Tongue (tissue), 2 donors: Measurements from ENCODE around the gene TOX2. TPM values are rescaled to one million over a fixed set of nuclear protein-coding genes. Genes with fewer than 3 reads are reported as not detected.

Experiments used
- DNase-seq: peaks from one replicate; pipeline ENCODE4 v3.0.0-alpha.2; 2015
- total RNA-seq: library from RNA; depleted of rRNA; stranded (reverse); fragments of >200 nt; gene quantifications from one replicate; pipeline ENCODE4 v1.2.3, GENCODE V29; 2014

The TOX2 gene
- total RNA-seq, 1 donor from 2014 or later: 0.51 TPM

DNA sequence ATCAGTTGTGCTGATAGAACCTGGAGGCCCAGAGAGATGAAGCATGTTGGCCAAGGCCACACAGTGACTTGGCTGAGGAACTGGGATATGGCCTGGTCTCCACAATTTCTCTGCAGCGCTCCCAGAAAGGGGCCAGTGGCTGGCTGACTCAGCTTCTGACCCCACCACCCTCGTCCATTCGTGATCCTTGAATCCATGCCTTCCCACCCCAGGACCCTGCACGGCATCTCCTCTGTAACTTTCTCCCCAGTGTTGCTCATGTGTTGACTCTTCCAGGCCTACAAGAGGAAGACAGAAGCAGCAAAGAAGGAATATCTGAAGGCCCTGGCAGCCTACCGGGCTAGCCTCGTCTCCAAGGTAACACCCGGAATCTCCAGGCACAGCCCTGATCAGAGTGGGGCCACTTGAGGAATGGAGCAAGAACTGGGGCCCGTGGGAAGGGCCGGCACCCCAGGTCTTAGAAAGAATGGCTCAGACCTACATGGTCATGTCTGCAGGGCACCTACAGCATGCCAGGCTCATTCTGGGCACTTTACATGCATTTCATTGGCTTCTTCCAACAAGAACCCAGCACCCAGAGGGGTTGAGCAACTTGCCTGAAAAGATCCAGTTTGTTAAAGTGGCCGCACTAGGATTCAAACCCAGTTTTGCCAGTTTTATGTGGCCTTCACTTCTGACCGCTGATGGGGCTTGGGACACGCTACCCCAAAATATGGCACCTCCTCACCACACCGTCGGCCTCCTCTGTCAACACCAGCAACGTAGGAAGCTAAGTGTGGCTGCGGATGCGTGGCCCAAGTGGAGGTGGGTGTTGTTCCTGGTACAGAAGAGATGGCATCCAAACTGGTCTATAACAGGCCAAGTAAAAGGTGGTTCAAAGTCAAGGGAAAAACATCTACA, 150.1 kb downstream of the TOX2 start:
- DNase-seq: no peak

DNA sequence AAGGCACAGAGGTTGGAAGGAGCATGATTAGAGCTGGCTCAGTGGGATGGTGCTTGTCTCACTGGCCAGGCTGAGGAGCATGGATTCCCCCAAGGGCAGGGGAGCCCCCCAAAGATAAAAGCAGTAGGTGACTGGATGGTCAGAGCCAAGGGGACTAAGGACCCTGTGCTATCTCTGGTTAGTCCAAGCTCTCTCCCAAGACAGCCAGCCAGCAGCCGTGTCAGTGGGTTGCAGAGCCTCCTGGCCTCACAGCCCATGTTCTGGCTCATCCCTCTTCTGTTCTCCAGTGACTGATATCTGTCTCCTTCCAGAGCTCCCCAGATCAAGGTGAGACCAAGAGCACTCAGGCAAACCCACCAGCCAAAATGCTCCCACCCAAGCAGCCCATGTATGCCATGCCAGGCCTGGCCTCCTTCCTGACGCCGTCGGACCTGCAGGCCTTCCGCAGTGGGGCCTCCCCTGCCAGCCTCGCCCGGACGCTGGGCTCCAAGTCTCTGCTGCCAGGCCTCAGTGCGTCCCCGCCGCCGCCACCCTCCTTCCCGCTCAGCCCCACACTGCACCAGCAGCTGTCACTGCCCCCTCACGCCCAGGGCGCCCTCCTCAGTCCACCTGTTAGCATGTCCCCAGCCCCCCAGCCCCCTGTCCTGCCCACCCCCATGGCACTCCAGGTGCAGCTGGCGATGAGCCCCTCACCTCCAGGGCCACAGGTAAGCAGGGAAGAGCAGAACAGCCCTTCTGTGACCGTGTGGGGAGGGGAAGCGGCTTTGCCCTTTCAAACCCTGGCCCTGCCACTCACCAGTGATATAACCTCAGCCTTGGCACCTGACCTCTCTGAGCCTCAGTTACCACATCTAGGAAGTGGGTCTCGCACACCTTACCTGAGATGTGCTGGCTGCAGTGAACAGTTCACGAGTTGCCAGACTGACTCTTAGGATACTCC, 151.0 kb downstream of the TOX2 start:
- no peak for DNase-seq

DNA sequence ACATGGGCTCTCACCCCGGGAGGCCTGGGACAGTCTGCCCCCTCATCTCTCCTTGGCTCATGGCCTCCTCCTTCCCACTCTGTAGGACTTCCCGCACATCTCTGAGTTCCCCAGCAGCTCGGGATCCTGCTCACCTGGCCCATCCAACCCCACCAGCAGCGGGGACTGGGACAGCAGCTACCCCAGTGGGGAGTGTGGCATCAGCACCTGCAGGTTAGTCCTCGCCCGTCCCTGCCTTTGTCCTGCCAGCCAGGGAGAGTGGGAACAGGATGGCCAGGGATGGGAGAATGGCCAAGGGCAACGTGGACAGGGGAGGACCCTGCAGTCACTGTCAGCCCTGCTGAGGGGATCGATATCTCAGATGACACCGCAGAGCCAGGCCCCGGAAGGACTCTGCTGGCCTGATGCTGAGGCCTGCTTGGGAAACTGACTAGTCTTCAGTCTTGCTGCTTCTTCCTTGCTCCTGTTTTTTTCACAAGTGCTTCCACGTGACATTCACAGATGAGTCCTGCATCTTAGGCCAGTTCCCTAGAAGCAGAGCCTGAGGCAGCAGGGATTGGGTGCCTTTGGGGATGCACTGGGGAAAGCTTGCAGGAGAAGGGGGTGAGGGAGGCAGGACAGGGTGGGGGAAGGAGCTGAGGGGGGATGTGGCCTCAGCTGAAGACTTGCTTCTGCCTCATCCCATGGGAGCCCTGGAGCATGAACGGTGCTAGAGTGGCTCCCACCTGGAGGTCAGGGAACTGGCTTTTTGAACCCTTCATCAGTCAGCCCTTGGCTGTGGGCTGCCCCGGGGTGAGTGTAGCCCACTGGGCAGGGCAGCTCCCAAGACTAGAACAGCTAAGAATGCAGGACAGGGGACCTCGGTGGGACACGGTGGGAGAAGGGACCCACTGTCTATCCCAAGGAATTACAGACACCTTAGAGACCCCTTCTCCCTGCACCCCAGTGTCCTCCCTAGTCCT, 152.3 kb downstream of the TOX2 start:
- DNase-seq: no peak

DNA sequence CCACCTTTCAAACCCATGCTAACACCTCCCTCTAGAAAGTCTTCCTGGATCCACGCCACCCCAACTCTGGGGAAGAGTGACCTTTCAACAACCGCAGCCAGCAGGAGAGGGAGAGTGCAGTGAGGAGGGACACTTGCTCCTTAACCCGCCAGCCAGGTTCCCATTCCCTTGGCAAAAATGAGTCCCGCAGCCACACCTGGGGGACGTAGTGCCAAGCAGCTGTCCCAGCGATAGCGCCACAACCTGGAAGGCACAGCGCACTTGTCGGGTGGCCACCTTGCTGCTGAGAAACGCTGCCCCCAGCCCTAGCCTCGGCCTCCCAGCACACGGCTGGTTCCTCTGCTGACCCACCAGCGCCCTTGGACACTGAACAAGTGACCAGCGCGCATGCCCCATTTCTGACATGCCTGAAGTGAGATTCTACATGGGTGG, 153.0 kb downstream of the TOX2 start:
- no peak for DNase-seq

DNA sequence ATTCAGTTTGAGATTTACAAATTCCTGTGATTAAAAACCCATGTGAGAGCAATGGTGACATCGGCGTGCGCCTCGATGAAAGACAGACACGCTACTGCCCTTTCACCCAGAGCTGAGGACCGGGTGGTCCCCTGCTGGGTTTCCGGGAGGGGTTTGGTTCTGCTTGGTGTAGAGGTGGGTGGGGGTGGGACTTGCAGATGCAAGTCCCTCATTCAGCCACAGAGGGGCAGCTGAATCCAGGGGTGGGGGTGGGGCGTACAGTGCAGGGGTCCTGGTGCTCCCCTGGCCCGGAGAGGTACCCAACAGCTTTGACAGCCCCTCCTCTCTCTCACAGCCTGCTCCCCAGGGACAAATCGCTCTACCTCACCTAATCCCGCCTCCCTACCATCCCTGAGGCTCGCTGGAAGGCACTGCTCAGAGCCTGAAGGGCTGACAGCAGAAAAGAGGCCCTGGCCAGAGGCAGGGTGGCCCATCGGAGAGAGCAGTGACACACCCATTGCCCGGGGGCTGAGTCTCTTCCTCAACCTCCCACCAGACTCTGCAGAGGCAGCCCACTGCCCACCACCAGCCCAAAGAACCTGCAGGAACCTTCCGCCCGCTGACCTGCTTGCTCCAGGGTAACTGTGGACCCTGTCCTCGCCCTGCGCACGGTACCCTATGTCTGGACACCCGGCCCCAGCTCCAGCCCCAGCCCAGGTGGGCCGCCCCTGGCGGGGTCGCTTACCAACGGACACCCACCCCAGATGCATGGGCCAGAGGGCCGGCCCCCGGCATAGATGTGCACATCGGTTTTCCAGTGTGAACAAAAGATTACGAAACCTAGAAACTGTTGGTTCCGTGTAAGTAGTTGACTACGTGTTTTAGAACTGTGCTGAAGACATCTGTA, 153.9 kb downstream of the TOX2 start:
- DNase-seq: no peak

DNA sequence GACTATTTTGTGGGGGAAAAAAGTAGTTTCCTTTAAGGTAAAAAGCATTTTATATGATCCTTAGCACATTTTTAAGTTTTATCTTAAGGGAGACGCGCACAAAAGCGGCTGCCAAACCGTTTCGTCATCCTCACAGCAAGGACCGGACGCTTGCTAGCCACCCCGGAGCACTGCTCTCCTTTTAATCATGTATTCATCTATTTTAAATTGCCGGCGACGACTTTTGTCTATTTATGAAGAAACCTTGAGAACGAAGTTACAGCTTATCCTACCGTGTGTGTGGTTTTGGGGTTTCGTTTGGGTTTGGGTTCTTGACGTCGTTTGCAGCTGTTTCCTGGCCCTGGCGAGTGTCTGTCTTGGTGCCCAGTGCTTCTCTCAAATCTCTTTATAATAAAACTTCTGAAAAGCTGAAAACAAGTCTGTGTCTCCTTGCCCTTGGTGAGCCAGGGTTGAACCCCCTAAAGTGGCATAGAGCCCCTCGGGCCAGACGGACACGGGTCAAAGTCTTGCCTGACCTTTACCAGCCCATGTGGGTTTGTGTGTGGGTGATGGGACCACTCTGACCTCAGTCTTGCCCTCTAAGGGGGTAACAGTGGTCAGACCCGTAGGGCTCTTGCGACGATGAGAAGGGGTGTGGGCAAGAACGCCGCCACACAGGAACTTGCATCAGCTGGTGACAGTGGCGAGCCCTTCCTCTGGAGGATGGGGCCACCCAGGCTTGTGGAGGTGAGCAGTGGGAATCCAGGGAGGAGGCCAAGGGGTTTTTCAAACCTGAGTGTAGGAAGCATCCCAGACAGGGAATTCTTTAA, 154.8 kb downstream of the TOX2 start:
- no peak for DNase-seq

DNA sequence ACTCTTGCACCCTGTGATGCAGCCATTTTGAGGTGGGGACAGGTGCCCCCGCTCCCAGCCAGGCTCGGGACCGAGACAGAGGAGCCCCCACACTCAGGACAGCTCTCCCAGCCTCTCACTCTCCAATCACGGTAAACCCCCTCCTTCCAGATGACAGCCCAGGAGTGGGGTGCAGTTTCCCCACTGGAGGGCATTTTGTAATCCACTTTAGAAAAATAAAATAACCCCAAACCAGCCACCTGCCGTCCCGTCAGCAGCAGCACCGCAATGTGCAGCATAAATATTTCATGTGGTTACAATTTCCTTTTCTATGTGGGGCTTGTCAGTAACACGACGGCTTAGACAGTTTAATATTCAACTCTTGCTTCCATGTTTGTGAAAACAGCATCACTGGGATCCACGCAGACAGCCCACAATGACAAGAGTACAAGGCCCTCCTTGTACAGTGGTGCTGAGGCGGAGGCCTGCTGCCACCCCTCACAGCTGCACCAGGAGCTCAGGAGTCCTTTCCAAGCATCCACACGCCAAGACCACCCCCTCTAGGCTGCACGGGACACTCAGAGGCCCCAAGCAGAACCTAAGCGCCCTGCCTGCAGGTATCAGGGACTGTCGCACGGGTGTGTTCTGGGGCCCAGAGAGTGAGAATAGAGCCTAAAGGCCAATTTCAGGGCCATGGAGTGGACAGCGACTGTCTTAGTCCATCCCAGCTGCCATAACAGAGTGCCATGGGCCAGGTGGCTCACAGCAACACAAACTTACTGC, 155.7 kb downstream of the TOX2 start:
- DNase-seq: no peak

DNA sequence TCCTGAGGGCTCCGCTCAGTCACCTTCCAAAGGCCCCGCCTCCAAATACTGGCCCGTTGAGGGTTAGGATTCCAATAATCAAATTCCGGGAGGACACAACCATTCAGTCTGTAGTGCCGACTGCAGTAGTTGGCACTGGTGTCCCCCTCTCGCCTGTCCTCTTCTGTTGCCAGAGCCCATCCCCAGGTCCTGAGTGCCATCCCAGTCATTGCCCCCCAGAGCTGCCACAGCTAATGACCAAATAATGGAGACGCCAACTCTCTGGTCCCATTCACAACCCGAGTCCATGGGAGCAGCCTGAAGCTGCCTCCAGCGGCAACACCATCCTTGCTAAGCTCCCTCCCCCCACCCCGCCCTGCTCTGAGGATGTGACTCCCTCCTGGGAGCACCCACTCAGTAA, 156.4 kb downstream of the TOX2 start:
- DNase-seq: no peak

DNA sequence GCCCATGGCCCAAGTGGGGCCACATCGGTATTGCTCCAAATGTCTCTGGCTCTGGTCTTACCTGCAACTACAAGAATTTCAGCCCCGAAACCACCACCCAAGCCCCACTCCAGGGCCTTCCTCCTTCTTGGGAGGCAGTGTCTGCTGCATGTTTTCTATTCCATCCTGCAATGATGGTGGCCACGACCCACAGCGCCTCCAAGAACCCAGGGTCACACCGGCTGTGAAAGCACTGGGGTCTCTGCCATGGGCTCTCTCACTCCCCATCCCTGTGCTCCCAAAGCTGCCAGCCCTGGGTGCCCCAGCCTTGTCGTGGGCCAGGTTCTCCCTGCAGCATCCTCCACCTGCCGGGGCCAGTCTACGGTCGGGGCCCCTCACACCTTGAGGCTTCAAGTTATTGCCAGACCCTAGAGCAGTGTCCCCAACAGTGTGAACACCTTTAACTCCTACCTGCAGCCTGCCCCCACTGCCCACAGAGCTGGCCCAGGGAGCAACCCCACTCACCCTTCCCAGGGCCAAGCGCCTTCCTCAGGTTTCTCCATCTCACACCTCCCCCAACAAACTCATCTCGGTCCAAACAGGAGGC, 157.0 kb downstream of the TOX2 start:
- no peak for DNase-seq

DNA sequence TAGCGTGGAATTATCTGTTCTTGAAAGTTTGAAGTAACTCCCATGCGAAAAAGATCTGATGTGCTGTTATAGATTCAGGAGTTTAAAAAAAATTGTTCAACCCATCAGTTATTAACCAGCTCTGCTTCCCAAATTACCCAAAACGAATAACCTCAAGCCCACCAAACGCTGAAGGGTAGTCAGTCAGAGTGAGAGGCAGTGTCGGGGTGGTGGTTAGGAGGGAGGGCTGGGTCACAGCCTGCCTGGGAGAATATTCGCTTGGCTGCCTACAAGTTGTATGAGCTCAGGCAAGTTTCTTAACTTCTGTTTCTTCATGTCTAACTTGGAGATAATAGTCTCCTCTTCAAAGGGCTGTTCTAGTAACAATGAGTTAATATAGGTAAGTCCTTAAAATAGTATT, 157.7 kb downstream of the TOX2 start:
- no peak for DNase-seq

DNA sequence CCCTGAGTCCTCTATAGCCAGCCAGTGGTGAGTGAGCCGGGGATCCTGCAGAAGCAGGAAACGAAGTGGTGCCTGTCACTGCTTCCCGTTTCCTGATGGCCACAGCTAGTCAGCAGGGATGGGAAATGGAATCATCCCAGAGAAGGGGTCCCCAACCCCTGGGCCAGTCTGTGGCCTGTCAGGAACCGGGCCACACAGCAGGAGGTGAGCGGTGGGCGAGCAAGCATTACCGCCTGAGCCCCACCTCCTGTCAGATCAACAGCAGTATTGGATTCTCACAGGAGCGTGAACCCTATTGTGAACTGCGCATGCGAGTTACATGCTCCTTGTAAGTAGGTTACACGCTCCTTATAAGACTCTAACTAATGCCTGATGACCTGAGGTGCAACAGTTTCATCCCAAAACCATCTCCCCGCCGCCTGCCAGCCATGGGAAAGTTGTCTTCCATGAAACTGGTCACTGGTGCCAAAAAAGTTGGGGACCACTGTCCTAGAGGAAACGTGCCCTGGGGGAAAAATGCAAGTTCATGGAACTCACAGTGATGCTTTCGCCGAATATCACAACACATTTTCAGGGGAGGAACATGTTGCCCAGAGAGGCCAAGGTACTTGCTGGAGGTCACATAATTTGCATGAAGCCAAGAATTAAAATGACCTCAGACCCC, 158.5 kb downstream of the TOX2 start:
- no peak for DNase-seq

DNA sequence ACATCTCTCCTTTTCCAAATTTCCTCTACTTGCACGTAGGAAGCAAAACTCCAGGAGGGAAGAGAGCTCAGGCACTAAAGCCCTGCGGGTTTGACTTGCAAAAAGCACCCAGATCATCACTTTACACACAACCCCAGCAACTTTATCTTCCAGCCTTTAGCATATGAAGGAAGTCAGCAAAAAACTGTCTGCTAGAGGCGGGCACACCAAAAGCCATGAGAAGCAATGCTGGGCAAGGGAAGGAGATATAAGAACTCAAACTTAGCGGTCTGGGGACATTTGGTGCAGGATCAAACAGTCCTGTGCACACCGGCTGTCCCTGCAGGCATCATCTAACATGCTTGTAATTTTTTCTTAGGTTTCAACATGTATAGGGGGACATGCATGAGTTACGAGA, 159.0 kb downstream of the TOX2 start:
- no peak for DNase-seq

DNA sequence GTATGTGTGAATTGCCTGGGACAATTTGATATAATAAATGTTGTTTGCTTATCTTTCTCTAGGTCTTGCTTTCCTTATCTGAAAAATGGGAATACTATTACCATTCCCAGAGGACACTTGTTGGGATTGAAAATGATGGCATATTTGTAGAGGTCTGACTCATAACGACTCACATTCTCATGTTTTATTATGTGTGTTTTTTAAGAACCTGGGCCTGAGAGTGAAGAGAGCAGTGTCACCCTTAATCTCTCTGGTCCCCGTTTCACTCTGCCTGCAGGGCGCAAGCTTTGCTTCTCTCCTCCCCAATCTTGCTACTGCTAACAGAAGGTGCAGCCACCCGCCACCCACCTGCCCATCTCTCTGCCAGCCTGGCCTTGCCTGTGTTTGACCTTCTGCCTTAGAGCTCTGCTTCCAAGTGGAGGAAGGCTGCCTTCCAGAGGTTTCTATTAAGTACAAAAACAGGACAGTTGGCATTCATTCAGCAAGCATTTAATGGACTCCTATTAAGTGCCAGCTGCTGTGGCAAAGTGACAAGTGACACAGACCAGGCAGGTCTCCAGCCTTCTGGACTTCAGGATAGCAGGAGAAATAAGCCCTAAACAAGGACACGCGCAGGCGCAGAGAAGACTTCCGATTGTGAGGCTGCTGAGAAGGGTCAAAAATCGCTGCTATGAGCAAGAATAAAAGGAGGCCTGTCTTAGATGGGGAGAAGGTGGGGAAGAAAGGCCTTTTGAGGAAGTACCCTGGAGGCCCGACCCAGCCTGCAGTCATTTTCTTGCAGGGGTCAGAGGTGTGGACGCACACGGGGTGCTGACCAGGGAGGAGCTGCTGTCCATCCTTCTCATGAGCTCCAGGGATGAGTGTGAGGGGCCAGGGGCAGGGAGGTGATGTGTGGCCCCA, 159.8 kb downstream of the TOX2 start:
- peak; percentile 32 for DNase-seq

DNA sequence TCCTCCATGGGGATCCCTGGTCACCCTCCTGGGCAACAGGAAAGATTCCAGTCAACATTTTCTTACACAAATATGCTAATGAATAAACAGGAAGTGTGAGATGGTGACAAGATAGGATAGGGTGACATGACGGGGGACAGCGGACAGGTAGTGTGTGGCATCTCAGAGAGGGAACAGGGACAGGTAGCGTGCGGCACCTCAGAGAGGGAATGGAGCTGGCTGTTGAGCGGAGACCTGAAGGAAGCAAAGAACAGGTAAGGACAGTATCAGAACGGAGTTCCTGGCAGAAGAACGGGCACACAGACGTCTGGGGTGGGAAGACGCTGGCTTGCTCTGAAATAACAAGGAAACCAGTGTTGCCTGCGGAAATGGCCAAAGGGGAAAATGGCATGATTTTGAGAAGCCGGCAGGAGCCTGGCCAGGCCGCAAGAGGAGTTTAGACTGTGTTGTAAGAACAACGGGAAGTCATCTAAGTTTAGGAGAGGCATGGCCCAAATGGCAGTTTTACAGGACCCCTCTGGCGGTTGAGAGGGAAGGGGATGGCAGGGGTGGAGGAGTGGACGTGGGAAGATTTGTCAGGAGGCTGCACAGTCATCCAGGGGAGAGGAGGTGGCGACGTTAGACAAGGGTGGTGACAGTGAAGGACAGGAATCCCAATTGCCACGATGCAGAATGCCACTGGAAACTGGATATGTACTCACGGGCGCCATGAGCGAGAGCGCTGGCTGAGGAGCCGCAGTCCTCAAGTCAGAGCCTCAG, 160.7 kb downstream of the TOX2 start:
- DNase-seq: no peak

DNA sequence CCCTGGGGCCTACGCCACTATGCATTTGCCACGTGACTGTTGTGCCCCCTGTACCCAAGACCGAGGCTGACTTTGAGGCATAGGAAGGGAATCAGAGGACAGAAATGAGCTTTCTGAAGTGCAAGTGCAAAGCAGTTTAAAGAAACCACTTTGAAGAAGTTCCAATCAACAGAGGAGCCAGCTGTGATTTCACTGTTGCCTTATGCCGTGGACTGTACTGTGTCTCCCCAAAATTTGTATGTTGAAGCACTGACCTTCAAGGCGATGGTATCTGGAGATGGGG, 161.2 kb downstream of the TOX2 start:
- DNase-seq: no peak

DNA sequence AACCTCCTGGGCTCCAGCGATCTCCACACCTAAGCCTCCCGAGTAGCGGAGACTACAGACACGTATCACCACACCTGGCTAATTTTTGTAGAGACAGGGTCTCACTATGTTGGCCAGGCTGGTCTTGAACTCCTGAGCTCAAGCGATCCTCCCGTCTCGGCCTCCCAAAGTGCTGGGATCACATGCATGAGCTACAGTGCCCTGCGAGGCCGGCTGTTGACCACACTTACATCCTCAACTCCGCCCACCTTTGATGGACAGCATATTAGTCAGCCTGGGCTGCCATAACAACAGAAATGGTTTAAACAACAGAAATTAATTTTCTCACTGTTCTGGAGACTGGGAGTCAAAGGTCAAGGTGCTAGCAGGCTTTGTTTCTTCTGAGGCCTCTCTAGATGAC, 164.6 kb downstream of the TOX2 start:
- no peak for DNase-seq

DNA sequence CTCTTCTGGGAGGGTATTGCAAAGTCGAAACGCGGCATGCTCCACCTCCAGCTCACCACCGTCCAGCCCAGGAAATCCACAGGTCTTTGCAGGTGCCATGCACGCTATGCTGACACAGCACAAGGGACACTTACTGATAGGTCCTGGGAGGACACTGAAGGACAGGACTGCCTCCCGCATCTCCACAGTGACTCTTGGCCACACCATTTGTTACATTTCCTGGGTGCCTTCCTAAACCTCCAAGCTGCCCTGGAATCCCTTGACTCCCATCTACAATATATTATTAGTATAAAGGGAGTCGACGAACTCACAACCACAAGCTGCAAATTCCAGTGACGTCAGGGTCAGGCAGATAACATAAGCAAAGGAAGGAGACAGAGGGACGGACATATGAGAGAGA, 165.4 kb downstream of the TOX2 start:
- no peak for DNase-seq
